Sigmoid colon (tissue), 7 donors: ENCODE results near the gene ZC3H15. TPM values are rescaled to one million over a fixed set of nuclear protein-coding genes. Genes with fewer than 3 reads are reported as not detected.

Source experiments
- DNase-seq: peaks from one replicate; pipeline ENCODE4 v3.0.0-alpha.2; 2019
- H3K27ac ChIP-seq, 4 donors: fragments of 200-600 bp; sonication (generic); one replicate each; pipeline ENCODE4 v1.5.1; 2016 to 2019; ENCODE audit warnings: mild to moderate bottlenecking in 1 of 4
- H3K27me3 ChIP-seq, 3 donors: fragments of 200-600 bp; sonication (generic); one replicate each; pipeline ENCODE4 v1.5.1; 2019; ENCODE audit warnings: mild to moderate bottlenecking in 1 of 3
- H3K36me3 ChIP-seq, 4 donors: fragments of 200-600 bp; sonication (generic); one replicate each; pipeline ENCODE4 v1.5.1; 2016 to 2019
- H3K4me1 ChIP-seq, 4 donors: fragments of 200-600 bp; sonication (generic); one replicate each; pipeline ENCODE4 v1.5.1; 2017 to 2019
- H3K4me3 ChIP-seq, 4 donors: fragments of 200-600 bp; sonication (generic); one replicate each; pipeline ENCODE4 v1.5.1; 2017 to 2019; ENCODE audit warnings: mild to moderate bottlenecking in 2 of 4, moderate library complexity in 1 of 4
- H3K9me3 ChIP-seq, 4 donors: fragments of 200-600 bp in 3 of 4; sonication (generic) in 3 of 4; one replicate each; pipeline versions ENCODE4 v1.5.1 to v1.6.1; 2013 to 2019
- EP300 ChIP-seq, 4 donors: sonication (generic); formaldehyde crosslinking; IDR thresholded peaks; one replicate each; pipeline ENCODE4 v1.6.1; 2017; ENCODE audit warnings: antibody characterized with exemption in 4 of 4
- POLR2A ChIP-seq, 2 donors: fragments of 450-650 bp; IDR thresholded peaks; one replicate each; pipeline ENCODE4 v1.6.1; 2016; ENCODE audit warnings: antibody characterized with exemption in 2 of 2, mild to moderate bottlenecking in 2 of 2, moderate library complexity in 2 of 2
- POLR2AphosphoS5 ChIP-seq, 4 donors: sonication (generic); formaldehyde crosslinking; IDR thresholded peaks; one replicate each; pipeline ENCODE4 v1.6.1; 2017; ENCODE audit warnings: antibody characterized with exemption in 4 of 4
- WGBS, 2 donors: extraction: QIAGEN DNeasy Blood & Tissue Kit; methylation state at CpG; one replicate each; pipeline ENCODE4 v1.1.7; 2013; 5-methylcytosine and 5-hydroxymethylcytosine counted together
- intact Hi-C: fragments of 100-400 bp; cut with DNase I; formaldehyde crosslinking; loops from one replicate; pipeline ENCODE4 v1.15.1; 2023
- polyA plus RNA-seq, 3 donors: library from polyadenylated mRNA; stranded (reverse); fragments of 200-250 nt; gene quantifications; one replicate each; pipeline ENCODE4 v1.2.3, GENCODE V29; 2013
- total RNA-seq, 4 donors: library from RNA; depleted of rRNA; stranded (reverse); fragments of >200 nt; gene quantifications; one replicate each; pipeline ENCODE4 v1.1.0, GENCODE V29; 2016
- TF ChIP-seq, protein P1 (sequence below), 4 experiments: fragments of 450-650 bp in 3 of 4; fragments of 200-600 bp in 1 of 4; IDR thresholded peaks; one replicate each; pipeline ENCODE4 v1.5.1; 2016 to 2019; ENCODE audit warnings: antibody characterized with exemption in 4 of 4, mild to moderate bottlenecking in 3 of 4, moderate library complexity in 2 of 4
- donor health status: healthy with polysubstance abuse.
- donor health status: Bipolar disorder and iron deficiency.
- donor health status: healthy.

The ZC3H15 gene
- total and polyA plus RNA-seq, 7 donors = 51.1 to 77.9 (median 61.2) TPM

GRCh38 chr2:186498834-186499233 lies 12.8 kb downstream of the ZC3H15 start:
- H3K4me1 ChIP-seq = peaks cover 0 to 3% (median 0%) of the 10 kb centered on the region in 4 donors
- H3K9me3 ChIP-seq = no peaks in the 10 kb centered on the region
- H3K36me3 ChIP-seq = peaks cover 3 to 83% (median 22%) of the 10 kb centered on the region in 4 donors
- H3K27ac ChIP-seq = no peak overlapping the region
- TF ChIP-seq POLR2A (IDR thresholded peaks at IDR 0.05) (no peak), POLR2AphosphoS5 (IDR thresholded peaks at IDR 0.05) (no peak), EP300 (IDR thresholded peaks at IDR 0.05) (no peak)
- TF ChIP-seq, protein P1, sequence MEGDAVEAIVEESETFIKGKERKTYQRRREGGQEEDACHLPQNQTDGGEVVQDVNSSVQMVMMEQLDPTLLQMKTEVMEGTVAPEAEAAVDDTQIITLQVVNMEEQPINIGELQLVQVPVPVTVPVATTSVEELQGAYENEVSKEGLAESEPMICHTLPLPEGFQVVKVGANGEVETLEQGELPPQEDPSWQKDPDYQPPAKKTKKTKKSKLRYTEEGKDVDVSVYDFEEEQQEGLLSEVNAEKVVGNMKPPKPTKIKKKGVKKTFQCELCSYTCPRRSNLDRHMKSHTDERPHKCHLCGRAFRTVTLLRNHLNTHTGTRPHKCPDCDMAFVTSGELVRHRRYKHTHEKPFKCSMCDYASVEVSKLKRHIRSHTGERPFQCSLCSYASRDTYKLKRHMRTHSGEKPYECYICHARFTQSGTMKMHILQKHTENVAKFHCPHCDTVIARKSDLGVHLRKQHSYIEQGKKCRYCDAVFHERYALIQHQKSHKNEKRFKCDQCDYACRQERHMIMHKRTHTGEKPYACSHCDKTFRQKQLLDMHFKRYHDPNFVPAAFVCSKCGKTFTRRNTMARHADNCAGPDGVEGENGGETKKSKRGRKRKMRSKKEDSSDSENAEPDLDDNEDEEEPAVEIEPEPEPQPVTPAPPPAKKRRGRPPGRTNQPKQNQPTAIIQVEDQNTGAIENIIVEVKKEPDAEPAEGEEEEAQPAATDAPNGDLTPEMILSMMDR (IDR thresholded peaks at IDR 0.05) = no peak
- H3K27me3 ChIP-seq = no peaks in the 10 kb centered on the region
- no peak overlapping the region for H3K4me3 ChIP-seq
- WGBS, 2 donors = 23 to 38% methylated on average over 1 of the region's 1 CpG
- DNase-seq = no peak
- intact Hi-C loops = no loop called here

GRCh38 chr2:186503827-186504606 lies 18.0 kb downstream of the ZC3H15 start:
- DNase-seq = no peak
- intact Hi-C loops = loop anchor here (1.0 kb wide), 1 partner anchor 137 kb away; no protein-coding TSS in a partner anchor
- Histone ChIP-seq H3K36me3 (peaks cover 15 to 91% (median 30%) of the 10 kb centered on the region in 4 donors), H3K27ac (no peak overlapping the region), H3K4me1 (peaks cover 0 to 7% (median 0%) of the 10 kb centered on the region in 4 donors), H3K4me3 (no peak overlapping the region), H3K9me3 (no peaks in the 10 kb centered on the region), H3K27me3 (no peaks in the 10 kb centered on the region)
- 56 to 74% methylated on average over 5 of the region's 5 CpGs for WGBS, 2 donors
- TF ChIP-seq, protein P1 (IDR thresholded peaks at IDR 0.05) = peak; percentile 25 to 62 (median 38)
- no peak for TF ChIP-seq POLR2AphosphoS5 (IDR thresholded peaks at IDR 0.05)

GRCh38 chr2:186508263-186508662 lies 22.2 kb downstream of the ZC3H15 start:
- H3K36me3 ChIP-seq = peaks cover 13 to 74% (median 17%) of the 10 kb centered on the region in 4 donors

DNA sequence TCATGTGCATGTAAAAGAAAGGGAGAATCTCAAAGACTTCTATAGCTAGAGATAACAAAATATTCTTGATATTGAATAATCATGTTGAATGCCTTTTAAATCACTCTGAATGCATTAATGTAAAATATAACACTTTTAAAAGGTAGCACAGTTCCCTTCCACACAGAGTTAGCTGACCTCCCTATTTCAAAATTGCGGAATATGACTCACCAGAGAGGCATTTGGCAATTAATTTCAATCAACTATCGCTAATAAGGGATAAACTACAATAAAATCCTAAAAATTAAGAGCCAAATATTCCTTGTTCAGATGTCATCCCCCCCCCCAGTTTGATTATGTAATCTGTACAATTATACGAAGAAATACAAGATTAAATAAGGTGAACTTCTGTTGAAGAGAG lies 29.3 kb downstream of the ZC3H15 start:
- DNase-seq = no peak
- 85 to 91% methylated on average over 3 of the region's 3 CpGs for WGBS, 2 donors
- no peak for TF ChIP-seq POLR2A (IDR thresholded peaks at IDR 0.05)
- TF ChIP-seq, protein P1 (IDR thresholded peaks at IDR 0.05) = no peak
- no peak for TF ChIP-seq POLR2AphosphoS5 (IDR thresholded peaks at IDR 0.05)
- no peak for TF ChIP-seq EP300 (IDR thresholded peaks at IDR 0.05)
- intact Hi-C loops = no loop called here
- Histone ChIP-seq H3K36me3 (peaks cover 0 to 40% (median 0%) of the 10 kb centered on the region in 4 donors), H3K27me3 (no peaks in the 10 kb centered on the region), H3K27ac (no peak overlapping the region), H3K4me3 (no peak overlapping the region), H3K9me3 (no peaks in the 10 kb centered on the region), H3K4me1 (no peaks in the 10 kb centered on the region)

More at GRCh38 chr2:186508263-186508662, 22.2 kb downstream of the ZC3H15 start:
- intact Hi-C loops = loop anchor here (5.0 kb wide), 1 partner anchor 84 kb away; the partner anchor contains the start of gene ITGAV
- H3K4me1 ChIP-seq = peaks cover 0 to 7% (median 0%) of the 10 kb centered on the region in 4 donors
- no peaks in the 10 kb centered on the region for H3K9me3 ChIP-seq
- no peaks in the 10 kb centered on the region for H3K27me3 ChIP-seq
- no peak overlapping the region for H3K4me3 ChIP-seq
- DNase-seq = no peak
- TF ChIP-seq, protein P1 (IDR thresholded peaks at IDR 0.05) = no peak
- no peak for TF ChIP-seq POLR2A (IDR thresholded peaks at IDR 0.05)
- no peak for TF ChIP-seq EP300 (IDR thresholded peaks at IDR 0.05)
- TF ChIP-seq POLR2AphosphoS5 (IDR thresholded peaks at IDR 0.05) = no peak
- H3K27ac ChIP-seq = no peak overlapping the region
- WGBS, 2 donors = 94 to 96% methylated on average over 3 of the region's 3 CpGs
